SKM-1 treated with dmso at 0.1 percent for 144 hours (cell line): ENCODE data around the gene IL12RB1.

Experiments used
- DNase-seq: peaks from one replicate; lab custom pipeline; 2025; ENCODE audit not compliant: unreplicated experiment; lab: John Stamatoyannopoulos, UW

The IL12RB1 gene

GRCh38 chr19:18090545-18091216, 3.9 kb upstream of the IL12RB1 start:
- DNase-seq = no peak

GRCh38 chr19:18089726-18090125, 3.0 kb upstream of the IL12RB1 start:
- no peak for DNase-seq

GRCh38 chr19:18089096-18089541, 2.4 kb upstream of the IL12RB1 start:
- peak; percentile 81 for DNase-seq

- no peak for DNase-seq
Observed at GRCh38 chr19:18085702-18086457, 854 bp downstream of the IL12RB1 start.

- DNase-seq = no peak
Observed at GRCh38 chr19:18083929-18084684, 2.6 kb downstream of the IL12RB1 start.

GRCh38 chr19:18074192-18074591, 12.5 kb downstream of the IL12RB1 start:
- no peak for DNase-seq

GRCh38 chr19:18073197-18073596, 13.5 kb downstream of the IL12RB1 start:
- no peak for DNase-seq

GRCh38 chr19:18072335-18072734, 14.4 kb downstream of the IL12RB1 start:
- no peak for DNase-seq

- DNase-seq = no peak
Observed at GRCh38 chr19:18070181-18070580, 16.6 kb downstream of the IL12RB1 start.

- no peak for DNase-seq
Observed at GRCh38 chr19:18069383-18069782, 17.4 kb downstream of the IL12RB1 start.

- DNase-seq = no peak
Observed at GRCh38 chr19:18068395-18068794, 18.3 kb downstream of the IL12RB1 start.

GRCh38 chr19:18065173-18065495, 21.6 kb downstream of the IL12RB1 start:
- no peak for DNase-seq

GRCh38 chr19:18063463-18063862, 23.3 kb downstream of the IL12RB1 start:
- no peak for DNase-seq

- DNase-seq = no peak
Observed at GRCh38 chr19:18062028-18062427, 24.7 kb downstream of the IL12RB1 start.

- DNase-seq = no peak
Observed at GRCh38 chr19:18060472-18060871, 26.3 kb downstream of the IL12RB1 start.

GRCh38 chr19:18059902-18060301, 26.8 kb downstream of the IL12RB1 start:
- no peak for DNase-seq

GRCh38 chr19:18059297-18059696, 27.4 kb downstream of the IL12RB1 start:
- no peak for DNase-seq

GRCh38 chr19:18058208-18059009, 28.3 kb downstream of the IL12RB1 start:
- peak; percentile 73 for DNase-seq

GRCh38 chr19:18057557-18057956, 29.2 kb downstream of the IL12RB1 start:
- no peak for DNase-seq

GRCh38 chr19:18055967-18056366, 30.8 kb downstream of the IL12RB1 start:
- no peak for DNase-seq

- no peak for DNase-seq
Observed at GRCh38 chr19:18053576-18054219, 33.0 kb downstream of the IL12RB1 start.
